K562 (cell line): Measurements from ENCODE around the gene UPK2. TPM values are rescaled to one million over a fixed set of nuclear protein-coding genes. Genes with fewer than 3 reads are reported as not detected.
A peak's percentile ranks its signal among the peaks of the same experiment; 100 is the strongest.

Experiments
- ATAC-seq: fragments of 200-7000 bp; cut with Tn5 transposase; 3 replicates; pipeline ENCODE4 v1.9.1; 2020; ENCODE audit warnings: moderate library complexity
- BruUV-seq: library from RNA; stranded (reverse); fragments of 400-500 nt; replicated peaks from 2 replicates; lab custom pipeline; 2021; lab: Mats Ljungman, UMichigan
- CTCF ChIA-PET: fragments of 300-600 bp; formaldehyde crosslinking; extraction: SDS; loops from one replicate; lab custom pipeline; 2021; ENCODE audit warnings: low intra/inter-chr PET ratio; lab: Yijun Ruan, JAX
- POLR2A ChIA-PET: fragments of 300-600, 350-650 bp; sonication (Branson Sonifier 250); formaldehyde crosslinking; extraction: SDS; loops from one replicate; lab custom pipeline; 2021; ENCODE audit warnings: antibody characterized with exemption, inconsistent platforms; lab: Yijun Ruan, JAX
- DNase-seq, 4 experiments: peaks; one replicate each; pipeline versions ENCODE4 v3.0.0 to v3.0.0-alpha.2; 2011 to 2018; ENCODE audit warnings: low spot score in 3 of 4, mixed read lengths in 3 of 4; ENCODE audit errors: extremely low read depth in 1 of 4
- FAIRE-seq: peaks from 2 replicates; lab custom pipeline; 2011; peaks lifted over from hg19 to GRCh38; lab: Jason Lieb, UNC
- H2AFZ ChIP-seq: 2 replicates; pipeline ENCODE4 v1.6.0; 2011; ENCODE audit warnings: low read depth, low read length, control low read depth, inconsistent platforms
- H3K27ac ChIP-seq: fragments of 200-600 bp; 3 replicates; pipeline ENCODE4 v1.8.0; 2011; ENCODE audit warnings: low read depth, mild to moderate bottlenecking, control low read depth, inconsistent platforms, low read length, moderate library complexity, mixed read lengths; ENCODE audit errors: extremely low read depth
- H3K27me3 ChIP-seq, 2 experiments: fragments of 300-600 bp in 1 of 2; 2 replicates in 1 of 2; 3 replicates in 1 of 2; pipeline versions ENCODE4 v1.6.0 to v1.8.0; 2011; ENCODE audit warnings: inconsistent platforms in 2 of 2, low read length in 2 of 2, mild to moderate bottlenecking in 1 of 2, mixed read lengths in 1 of 2, moderate library complexity in 1 of 2; ENCODE audit not compliant: control insufficient read depth in 2 of 2, insufficient read depth in 2 of 2
- H3K36me3 ChIP-seq: fragments of 300-600 bp; 3 replicates; pipeline ENCODE4 v1.8.0; 2011; ENCODE audit warnings: mild to moderate bottlenecking, low read length, inconsistent platforms; ENCODE audit not compliant: control insufficient read depth, insufficient read depth
- H3K4me1 ChIP-seq, 2 experiments: fragments of 200-600 bp in 1 of 2; replicated peaks in 1 of 2; 2 replicates in 1 of 2; 3 replicates in 1 of 2; pipeline versions ENCODE4 v1.5.1 to v1.8.0; 2011; ENCODE audit warnings: inconsistent platforms in 2 of 2, low read length in 2 of 2, mild to moderate bottlenecking in 1 of 2, mixed read lengths in 1 of 2, moderate library complexity in 1 of 2; ENCODE audit not compliant: control insufficient read depth in 2 of 2, insufficient read depth in 2 of 2
- H3K4me2 ChIP-seq: 2 replicates; pipeline ENCODE4 v1.6.1; 2011; ENCODE audit warnings: low read length, control low read depth, inconsistent platforms, mixed read lengths; ENCODE audit not compliant: insufficient read depth
- H3K4me3 ChIP-seq: fragments of 200-600 bp; sonication (generic), shearing (Covaris generic); 2 replicates; pipeline ENCODE4 v1.5.1; 2016; ENCODE audit warnings: control low read depth, inconsistent platforms
- H3K79me2 ChIP-seq: fragments of 200-600 bp; 3 replicates; pipeline ENCODE4 v1.8.0; 2011; ENCODE audit warnings: low read length, inconsistent platforms; ENCODE audit not compliant: control insufficient read depth, insufficient read depth
- H3K9ac ChIP-seq, 2 experiments: 2 replicates each; pipeline versions ENCODE4 v1.6.0 to v1.6.1; 2011; ENCODE audit warnings: low read depth in 2 of 2, low read length in 2 of 2, control low read depth in 1 of 2, inconsistent platforms in 1 of 2, mild to moderate bottlenecking in 1 of 2, mixed read lengths in 1 of 2; ENCODE audit not compliant: insufficient read depth in 1 of 2
- H3K9me1 ChIP-seq: one replicate; pipeline ENCODE4 v1.6.0; 2011; ENCODE audit warnings: inconsistent platforms, mild to moderate bottlenecking, low read length, moderate library complexity; ENCODE audit not compliant: control insufficient read depth, insufficient read depth
- H3K9me3 ChIP-seq: replicated peaks from 2 replicates; pipeline ENCODE4 v1.5.1; 2011; ENCODE audit warnings: low read depth, low read length, inconsistent platforms; ENCODE audit not compliant: control insufficient read depth, insufficient read depth
- H4K20me1 ChIP-seq: replicated peaks from 2 replicates; pipeline ENCODE4 v1.6.1; 2011; ENCODE audit warnings: low read length, inconsistent platforms, mixed read lengths; ENCODE audit not compliant: control insufficient read depth, insufficient read depth
- BHLHE40 ChIP-seq: IDR thresholded peaks from 2 replicates; pipeline ENCODE4 v1.6.1; 2011; ENCODE audit warnings: low read length, improper control_type of control experiment
- CBX3 ChIP-seq, 2 experiments: IDR thresholded peaks; 1 replicate in 1 of 2; 2 replicates in 1 of 2; pipeline ENCODE4 v1.6.1; 2012; ENCODE audit warnings: inconsistent platforms in 2 of 2, low read length in 2 of 2, borderline replicate concordance in 1 of 2, control low read depth in 1 of 2
- CSDE1 ChIP-seq, 2 experiments: fragments of 450-650 bp; IDR thresholded peaks; 2 replicates each; pipeline ENCODE4 v1.6.1; 2016; ENCODE audit warnings: mild to moderate bottlenecking in 1 of 2
- CXXC5 ChIP-seq: fragments of 250-450 bp; sonication (Bioruptor Pico); IDR thresholded peaks from 2 replicates; pipeline ENCODE4 v1.8.0; 2022; ENCODE audit warnings: inconsistent platforms, mild to moderate bottlenecking, moderate library complexity
- HDAC1 ChIP-seq, 2 experiments: fragments of 450-650 bp; IDR thresholded peaks; 2 replicates each; pipeline ENCODE4 v1.6.1; 2016 to 2017; ENCODE audit warnings: inconsistent platforms in 1 of 2, mild to moderate bottlenecking in 1 of 2, moderate library complexity in 1 of 2
- HDAC2 ChIP-seq: fragments of 450-650 bp; IDR thresholded peaks from 2 replicates; pipeline ENCODE4 v1.6.1; 2016; ENCODE audit warnings: mild to moderate bottlenecking
- KDM1A ChIP-seq, 2 experiments: fragments of 450-650 bp; IDR thresholded peaks; 2 replicates each; pipeline ENCODE4 v1.6.1; 2016; ENCODE audit warnings: mild to moderate bottlenecking in 2 of 2
- MEF2D ChIP-seq: conservative IDR thresholded peaks from 2 replicates; pipeline ENCODE4 v1.6.1; 2016; ENCODE audit warnings: low read depth, missing genetic modification characterization, missing compliant biosample characterization
- MXI1 ChIP-seq: IDR thresholded peaks from 2 replicates; pipeline ENCODE4 v1.6.1; 2011; ENCODE audit warnings: low read depth, mild to moderate bottlenecking, improper control_type of control experiment, low read length
- MYNN ChIP-seq, 2 experiments: sonication (generic); formaldehyde crosslinking in 1 of 2; IDR thresholded peaks; 2 replicates each; pipeline versions ENCODE4 v1.5.0 to v1.6.1; 2016 to 2020; ENCODE audit warnings: antibody characterized with exemption in 1 of 2, missing genetic modification reagents in 1 of 2
- NFIC ChIP-seq: fragments of 450-650 bp; IDR thresholded peaks from 2 replicates; pipeline ENCODE4 v1.6.1; 2017; ENCODE audit warnings: mild to moderate bottlenecking, inconsistent platforms
- RCOR1 ChIP-seq, 2 experiments: IDR thresholded peaks; 2 replicates each; pipeline ENCODE4 v1.6.1; 2012; ENCODE audit warnings: low read depth in 2 of 2, low read length in 2 of 2, borderline replicate concordance in 1 of 2, improper control_type of control experiment in 1 of 2
- RFX1 ChIP-seq: fragments of 450-650 bp; IDR thresholded peaks from 2 replicates; pipeline ENCODE4 v1.6.1; 2016; ENCODE audit warnings: mild to moderate bottlenecking, moderate library complexity
- SOX6 ChIP-seq: fragments of 450-650 bp; IDR thresholded peaks from 2 replicates; pipeline ENCODE4 v1.6.1; 2014; ENCODE audit warnings: mild to moderate bottlenecking
- SRSF1 ChIP-seq: fragments of 200-400 bp; formaldehyde crosslinking; IDR thresholded peaks from 2 replicates; pipeline ENCODE4 v1.6.1; 2017; ENCODE audit warnings: mild to moderate bottlenecking, low read depth, low read length, moderate library complexity
- STAT5A ChIP-seq: IDR thresholded peaks from 2 replicates; pipeline ENCODE4 v1.6.1; 2012; ENCODE audit warnings: low read length, inconsistent platforms, borderline replicate concordance
- THRAP3 ChIP-seq: fragments of 450-650 bp; IDR thresholded peaks from 2 replicates; pipeline ENCODE4 v1.6.1; 2016; ENCODE audit warnings: mild to moderate bottlenecking, inconsistent platforms, borderline replicate concordance
- TRIM28 ChIP-seq: fragments of 450-650 bp; IDR thresholded peaks from 2 replicates; pipeline ENCODE4 v1.6.1; 2017
- ZNF184 ChIP-seq: sonication (generic); formaldehyde crosslinking; IDR thresholded peaks from 2 replicates; pipeline ENCODE4 v1.5.0; 2020; ENCODE audit warnings: missing genetic modification reagents
- ZNF778 ChIP-seq: fragments of 450-650 bp; formaldehyde crosslinking; IDR thresholded peaks from 2 replicates; pipeline ENCODE4 v1.4.0; 2020; ENCODE audit warnings: mild to moderate bottlenecking, moderate library complexity
- WGBS: fragments of 100-300 bp; shearing (Covaris generic); methylation state at CpG from one replicate; pipeline ENCODE4 v1.1.6; 2016; ENCODE audit warnings: low coverage, mixed read lengths; ENCODE audit not compliant: insufficient coverage; ENCODE audit errors: missing lambda C conversion rate; 5-methylcytosine and 5-hydroxymethylcytosine counted together
- in situ Hi-C: fragments of 300-500 bp; cut with MboI; formaldehyde crosslinking; loops from 4 replicates; pipeline ENCODE4 v1.15.0; 2018; ENCODE audit warnings: inconsistent platforms, mixed read lengths
- intact Hi-C: fragments of 100-400 bp; cut with micrococcal nuclease; formaldehyde crosslinking; loops from 2 replicates; pipeline ENCODE4 v1.14.2; 2022
- polyA plus RNA-seq, 8 experiments: library from polyadenylated mRNA; depleted of rRNA in 4 of 8; stranded (reverse) in 5 of 8; unstranded in 3 of 8; fragments of >200 nt; fragmentation: Nextera tagmentation in 2 of 8; fragmentation: Illumina TruSeq in 1 of 8; extraction: Ambion mirVana in 2 of 8; extraction: Trizol in 1 of 8; gene quantifications; 2 replicates each; pipeline versions ENCODE4 v1.2.1 to v1.2.3, GENCODE V29; 2011 to 2014; ENCODE audit warnings: inconsistent platforms in 1 of 8, missing spikeins in 1 of 8
- total RNA-seq, 7 experiments: library from RNA; depleted of rRNA in 6 of 7; stranded (reverse); fragments of >200 nt in 6 of 7; fragmentation: Illumina TruSeq in 2 of 7; extraction: Trizol in 2 of 7; gene quantifications; 2 replicates each; pipeline versions ENCODE4 v1.2.1 to v1.2.3, GENCODE V29; 2011 to 2021; ENCODE audit warnings: low replicate concordance in 1 of 7
- TF ChIP-seq, protein P1 (sequence below): sonication (generic); formaldehyde crosslinking; IDR thresholded peaks from 2 replicates; pipeline ENCODE4 v1.8.0; 2022; ENCODE audit warnings: missing genetic modification reagents, mild to moderate bottlenecking, borderline replicate concordance
- TF ChIP-seq, protein P2 (sequence below): sonication (generic); formaldehyde crosslinking; IDR thresholded peaks from 2 replicates; pipeline ENCODE4 v1.8.1; 2023; ENCODE audit warnings: mild to moderate bottlenecking, missing genetic modification reagents

Gene UPK2
- total and polyA plus RNA-seq, 9 of the 15 experiments (the other 6 are each of a cell fraction or from before 2014, with no cell fraction given), result not detected

DNA sequence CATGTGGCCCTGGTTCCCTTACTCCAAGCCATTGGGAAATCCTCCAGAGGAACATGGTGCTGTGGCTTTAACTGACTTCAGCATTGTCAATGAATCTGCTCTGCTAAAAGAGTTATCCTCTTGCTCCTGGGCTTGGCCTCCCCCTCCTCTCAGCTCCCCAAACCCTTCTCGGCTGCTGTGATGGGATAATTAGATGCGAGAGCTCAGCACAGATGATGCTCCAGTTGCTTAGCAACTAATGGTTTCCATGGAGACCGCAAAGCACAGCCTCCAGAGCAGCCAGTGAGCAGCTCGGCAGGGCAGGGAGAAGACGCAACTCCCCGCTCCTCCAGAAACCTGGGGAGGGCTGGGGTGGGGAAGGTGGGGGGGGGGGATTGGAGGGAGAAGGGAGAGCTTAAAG lies 2.8 kb upstream of the UPK2 start:
- Histone ChIP-seq H3K4me2 (no peak overlapping the region), H3K4me1 (peaks cover 0 to 14% of the 10 kb centered on the region in 2 experiments; a peak in 3 of 5 replicates), H3K9me3 (no peaks in the 10 kb centered on the region), H3K4me3 (no peak overlapping the region), H3K27me3 (peaks cover 14 to 33% of the 10 kb centered on the region in 2 experiments; a peak in 4 of 5 replicates), H2AFZ (no peak overlapping the region), H3K9ac (no peak overlapping the region), H3K27ac (no peak overlapping the region), H3K79me2 (no peaks in the 10 kb centered on the region), H4K20me1 (no peaks in the 10 kb centered on the region; the same call in none of the 2 replicates), H3K9me1 (no peaks in the 10 kb centered on the region), H3K36me3 (no peaks in the 10 kb centered on the region)
- DNase-seq (peak in 3 of 4 experiments; percentile 39 to 59 (median 42)), ATAC-seq (peak; percentile 57), FAIRE-seq (peak; percentile 65)
- intact Hi-C loops (loop anchor here (10.0 kb wide), 1 partner anchor 298 kb away; no protein-coding TSS in a partner anchor), in situ Hi-C loops (no loop called here)
- POLR2A ChIA-PET, result interaction anchor here (0.6 kb wide), 1 partner anchor 8 kb away, joined by 4 read pairs; no protein-coding TSS in a partner anchor
- WGBS, result 0% methylated on average over 2 of the region's 6 CpGs
- CTCF ChIA-PET, result no interaction called here
- no TSS peak for BruUV-seq
- TF ChIP-seq RFX1, result peak; percentile 95
- TF ChIP-seq ZNF184 (CRISPR knock-in tag), result no peak
- TF ChIP-seq HDAC1 (IDR thresholded peaks at IDR 0.05), result no peak
- TF ChIP-seq BHLHE40, result no peak
- no peak for TF ChIP-seq THRAP3
- 0 out of 2 replicates have a peak, but pooled peaks have one; percentile 46 for TF ChIP-seq MXI1
- TF ChIP-seq, protein P1, sequence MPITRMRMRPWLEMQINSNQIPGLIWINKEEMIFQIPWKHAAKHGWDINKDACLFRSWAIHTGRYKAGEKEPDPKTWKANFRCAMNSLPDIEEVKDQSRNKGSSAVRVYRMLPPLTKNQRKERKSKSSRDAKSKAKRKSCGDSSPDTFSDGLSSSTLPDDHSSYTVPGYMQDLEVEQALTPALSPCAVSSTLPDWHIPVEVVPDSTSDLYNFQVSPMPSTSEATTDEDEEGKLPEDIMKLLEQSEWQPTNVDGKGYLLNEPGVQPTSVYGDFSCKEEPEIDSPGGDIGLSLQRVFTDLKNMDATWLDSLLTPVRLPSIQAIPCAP (CRISPR knock-in tag), result no peak
- TF ChIP-seq NFIC, result no peak
- TF ChIP-seq, protein P2, sequence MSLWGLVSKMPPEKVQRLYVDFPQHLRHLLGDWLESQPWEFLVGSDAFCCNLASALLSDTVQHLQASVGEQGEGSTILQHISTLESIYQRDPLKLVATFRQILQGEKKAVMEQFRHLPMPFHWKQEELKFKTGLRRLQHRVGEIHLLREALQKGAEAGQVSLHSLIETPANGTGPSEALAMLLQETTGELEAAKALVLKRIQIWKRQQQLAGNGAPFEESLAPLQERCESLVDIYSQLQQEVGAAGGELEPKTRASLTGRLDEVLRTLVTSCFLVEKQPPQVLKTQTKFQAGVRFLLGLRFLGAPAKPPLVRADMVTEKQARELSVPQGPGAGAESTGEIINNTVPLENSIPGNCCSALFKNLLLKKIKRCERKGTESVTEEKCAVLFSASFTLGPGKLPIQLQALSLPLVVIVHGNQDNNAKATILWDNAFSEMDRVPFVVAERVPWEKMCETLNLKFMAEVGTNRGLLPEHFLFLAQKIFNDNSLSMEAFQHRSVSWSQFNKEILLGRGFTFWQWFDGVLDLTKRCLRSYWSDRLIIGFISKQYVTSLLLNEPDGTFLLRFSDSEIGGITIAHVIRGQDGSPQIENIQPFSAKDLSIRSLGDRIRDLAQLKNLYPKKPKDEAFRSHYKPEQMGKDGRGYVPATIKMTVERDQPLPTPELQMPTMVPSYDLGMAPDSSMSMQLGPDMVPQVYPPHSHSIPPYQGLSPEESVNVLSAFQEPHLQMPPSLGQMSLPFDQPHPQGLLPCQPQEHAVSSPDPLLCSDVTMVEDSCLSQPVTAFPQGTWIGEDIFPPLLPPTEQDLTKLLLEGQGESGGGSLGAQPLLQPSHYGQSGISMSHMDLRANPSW (CRISPR knock-in tag), result no peak
- peak; percentile 66; the same call in 1 of the 2 replicates for TF ChIP-seq HDAC2
- no peak for TF ChIP-seq SOX6
- no peak for TF ChIP-seq STAT5A
- TF ChIP-seq MYNN (IDR thresholded peaks at IDR 0.05), result peak; percentile 54; the same call in 1 of the 2 replicates
- TF ChIP-seq MYNN (CRISPR knock-in tag; IDR thresholded peaks at IDR 0.05), result no peak
- peak; percentile 87 to 93 for TF ChIP-seq KDM1A (IDR thresholded peaks at IDR 0.05)
- TF ChIP-seq MEF2D (tag), result no peak
- TF ChIP-seq CXXC5 (CRISPR knock-in tag), result no peak
- no peak for TF ChIP-seq CBX3 (IDR thresholded peaks at IDR 0.05; ENCODE audit: borderline replicate concordance in 1 of 2, low read length in 2 of 2)
- TF ChIP-seq SRSF1, result no peak
- no peak for TF ChIP-seq ZNF778 (CRISPR knock-in tag)
- TF ChIP-seq TRIM28, result no peak
- peak; percentile 47 to 94; a peak in 3 of 4 replicates for TF ChIP-seq RCOR1 (IDR thresholded peaks at IDR 0.05; ENCODE audit: borderline replicate concordance in 1 of 2, low read depth in 2 of 2, low read length in 2 of 2)
- peak in 1 of 2 experiments; percentile 79; a peak in 2 of 4 replicates for TF ChIP-seq CSDE1 (IDR thresholded peaks at IDR 0.05)
